Mesendoderm (in vitro differentiated cells): ENCODE data around the gene DRP2.
A peak's percentile ranks its signal among the peaks of the same experiment; 100 is the strongest.

Experiments
- DNase-seq: peaks from one replicate; pipeline ENCODE4 v3.0.0; 2013
- H2AK5ac ChIP-seq: 2 replicates; pipeline ENCODE4 v1.6.1; 2013; ENCODE audit warnings: low read length, inconsistent platforms
- H2BK120ac ChIP-seq: 2 replicates; pipeline ENCODE4 v1.6.1; 2013; ENCODE audit warnings: low read depth, mild to moderate bottlenecking, low read length, moderate library complexity, mixed read lengths
- H2BK15ac ChIP-seq: replicated peaks from 2 replicates; pipeline ENCODE4 v1.6.1; 2013; ENCODE audit warnings: low read depth, mild to moderate bottlenecking, moderate library complexity
- H2BK5ac ChIP-seq: 2 replicates; pipeline ENCODE4 v1.6.1; 2013; ENCODE audit warnings: low read length, inconsistent platforms
- H3K18ac ChIP-seq: 2 replicates; pipeline ENCODE4 v1.6.1; 2013; ENCODE audit warnings: mild to moderate bottlenecking, low read length, mixed read lengths
- H3K23ac ChIP-seq: one replicate; pipeline ENCODE4 v1.6.1; 2013; ENCODE audit warnings: low read length
- H3K27ac ChIP-seq: 2 replicates; pipeline ENCODE4 v1.5.1; 2013; ENCODE audit warnings: low read depth, mild to moderate bottlenecking, inconsistent platforms, low read length, moderate library complexity
- H3K27me3 ChIP-seq: 2 replicates; pipeline ENCODE4 v1.6.1; 2013; ENCODE audit warnings: low read length, control low read depth, mild to moderate bottlenecking, inconsistent platforms; ENCODE audit not compliant: insufficient read depth, poor library complexity
- H3K36me3 ChIP-seq: 2 replicates; pipeline ENCODE4 v1.6.1; 2013; ENCODE audit warnings: low read length, inconsistent platforms; ENCODE audit not compliant: control insufficient read depth, insufficient read depth
- H3K4ac ChIP-seq: one replicate; pipeline ENCODE4 v1.6.1; 2013; ENCODE audit warnings: low read depth, mild to moderate bottlenecking, low read length, moderate library complexity
- H3K4me1 ChIP-seq: 2 replicates; pipeline ENCODE4 v1.6.1; 2013; ENCODE audit warnings: low read depth, low read length, inconsistent platforms; ENCODE audit not compliant: control insufficient read depth
- H3K4me2 ChIP-seq: 2 replicates; pipeline ENCODE4 v1.6.1; 2013; ENCODE audit warnings: low read length
- H3K4me3 ChIP-seq: 2 replicates; pipeline ENCODE4 v1.5.1; 2013; ENCODE audit warnings: mild to moderate bottlenecking, low read length
- H3K56ac ChIP-seq: one replicate; pipeline ENCODE4 v1.6.1; 2013; ENCODE audit warnings: low read length
- H3K79me1 ChIP-seq: 2 replicates; pipeline ENCODE4 v1.6.1; 2013; ENCODE audit warnings: low read length, inconsistent platforms
- H3K79me2 ChIP-seq: 2 replicates; pipeline ENCODE4 v1.6.1; 2013; ENCODE audit warnings: mild to moderate bottlenecking, low read length; ENCODE audit not compliant: control insufficient read depth, insufficient read depth
- H3K9ac ChIP-seq: 2 replicates; pipeline ENCODE4 v1.6.1; 2013; ENCODE audit warnings: low read length, inconsistent platforms
- H4K5ac ChIP-seq: one replicate; pipeline ENCODE4 v1.6.1; 2013; ENCODE audit warnings: low read length
- H4K8ac ChIP-seq: one replicate; pipeline ENCODE4 v1.6.1; 2013; ENCODE audit warnings: low read depth, mild to moderate bottlenecking, control low read depth, low read length, moderate library complexity
- WGBS: extraction: QIAGEN DNeasy Blood & Tissue Kit; methylation state at CpG from one replicate; pipeline ENCODE4 v1.1.7; 2013; ENCODE audit warnings: low lambda C conversion rate, missing lambda C conversion rate; ENCODE audit not compliant: insufficient coverage; ENCODE audit errors: extremely low coverage; 5-methylcytosine and 5-hydroxymethylcytosine counted together

DRP2 gene

DNA sequence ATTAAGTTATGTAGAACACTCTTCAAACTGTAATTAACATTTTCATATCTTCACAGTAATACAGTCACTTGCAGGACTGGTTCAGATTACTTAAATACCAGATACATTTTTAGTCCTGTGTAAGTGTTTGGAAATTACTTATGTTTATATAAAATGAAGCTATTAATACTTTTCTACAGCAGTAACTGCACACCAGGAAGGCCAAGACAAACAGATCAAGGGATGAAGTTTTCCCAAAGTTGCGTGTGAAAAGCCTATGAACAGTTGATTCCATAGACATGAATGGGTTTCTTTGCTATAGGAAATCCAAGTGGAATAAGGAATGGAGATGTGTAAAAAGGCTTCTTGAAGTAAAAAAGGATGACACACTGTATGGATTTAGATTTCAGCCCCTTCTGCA lies 28.9 kb upstream of the DRP2 start:
- no peak overlapping the region for H3K56ac ChIP-seq

GRCh38 chrX:101191217-101191750 lies 28.3 kb upstream of the DRP2 start:
- Histone ChIP-seq H4K8ac (no peak overlapping the region), H3K4ac (no peak overlapping the region), H3K4me1 (no peaks in the 10 kb centered on the region), H3K4me2 (peak overlapping the region; percentile 36), H3K18ac (no peak overlapping the region), H3K9ac (peak overlapping the region; percentile 49), H2BK15ac (no peak overlapping the region), H3K79me1 (no peaks in the 10 kb centered on the region), H3K27ac (no peak overlapping the region), H3K4me3 (no peak overlapping the region), H3K56ac (peak overlapping the region; percentile 84), H3K79me2 (no peaks in the 10 kb centered on the region), H3K36me3 (no peaks in the 10 kb centered on the region), H2BK120ac (no peak overlapping the region), H2AK5ac (no peak overlapping the region), H2BK5ac (no peak overlapping the region), H3K23ac (no peak overlapping the region), H4K5ac (no peak overlapping the region), H3K27me3 (no peaks in the 10 kb centered on the region)
- no CpG with 5 or more reads among the region's 50 CpGs for WGBS
- peak; percentile 74 for DNase-seq

More for the DNA sequence above, 28.9 kb upstream of the DRP2 start:
- WGBS = no CpG with 5 or more reads among the region's 1 CpG
- Histone ChIP-seq H2BK5ac (no peak overlapping the region), H3K79me2 (no peaks in the 10 kb centered on the region), H3K4ac (no peak overlapping the region), H2AK5ac (no peak overlapping the region), H3K9ac (no peak overlapping the region), H3K27me3 (no peaks in the 10 kb centered on the region), H4K8ac (no peak overlapping the region), H3K4me3 (no peak overlapping the region), H3K4me1 (no peaks in the 10 kb centered on the region), H3K79me1 (no peaks in the 10 kb centered on the region), H3K4me2 (no peak overlapping the region), H3K27ac (no peak overlapping the region), H3K23ac (no peak overlapping the region), H3K18ac (no peak overlapping the region), H4K5ac (no peak overlapping the region), H3K36me3 (no peaks in the 10 kb centered on the region), H2BK15ac (no peak overlapping the region), H2BK120ac (no peak overlapping the region)
- DNase-seq = no peak

DNA sequence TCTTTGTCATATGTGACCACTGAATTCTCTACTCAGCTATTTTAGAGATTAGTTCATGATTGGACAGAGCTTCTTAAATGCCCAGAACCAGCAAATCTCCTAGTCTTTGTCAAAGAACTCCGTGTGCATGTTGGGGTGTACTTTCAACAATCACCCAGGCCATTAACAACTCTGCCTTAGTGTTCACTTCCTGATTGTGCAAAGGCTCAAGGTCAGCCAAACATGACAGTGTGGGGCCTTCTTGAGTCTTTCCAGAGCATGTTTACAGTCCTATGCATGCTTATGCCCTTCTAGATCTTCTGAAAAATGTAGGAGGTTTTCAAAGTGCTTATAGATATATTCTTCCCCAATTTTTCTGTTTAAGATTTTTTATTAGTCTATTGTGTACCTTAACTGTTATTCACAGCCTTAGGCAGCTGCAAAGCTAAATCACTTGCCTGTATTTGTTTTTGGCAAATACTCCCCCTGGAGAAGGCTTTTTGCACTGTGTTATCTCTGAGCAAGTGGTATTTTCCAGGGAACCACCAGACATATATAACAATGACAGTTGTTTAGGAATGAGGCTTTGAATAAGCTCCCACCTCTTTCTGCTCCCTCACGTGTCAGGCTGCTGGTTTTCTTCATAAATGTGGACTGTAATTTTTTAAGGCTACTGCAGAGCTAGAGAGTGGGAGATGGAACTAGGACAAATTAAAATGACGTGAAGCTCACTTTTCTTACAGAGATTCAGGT lies 24.0 kb upstream of the DRP2 start:
- H3K18ac ChIP-seq = no peak overlapping the region
- no peak overlapping the region for H2BK120ac ChIP-seq
- no peak for DNase-seq
- H3K79me2 ChIP-seq = no peaks in the 10 kb centered on the region
- no peak overlapping the region for H2BK5ac ChIP-seq
- H2AK5ac ChIP-seq = no peak overlapping the region
- H4K5ac ChIP-seq = no peak overlapping the region
- no peak overlapping the region for H3K4me3 ChIP-seq
- H3K4me2 ChIP-seq = no peak overlapping the region
- H3K9ac ChIP-seq = no peak overlapping the region
- no peaks in the 10 kb centered on the region for H3K4me1 ChIP-seq
- no CpG with 5 or more reads among the region's 3 CpGs for WGBS
- no peak overlapping the region for H4K8ac ChIP-seq
- H3K27me3 ChIP-seq = no peaks in the 10 kb centered on the region
- H3K27ac ChIP-seq = no peak overlapping the region
- no peak overlapping the region for H3K4ac ChIP-seq
- H2BK15ac ChIP-seq = no peak overlapping the region
- no peaks in the 10 kb centered on the region for H3K36me3 ChIP-seq
- no peak overlapping the region for H3K23ac ChIP-seq
- no peaks in the 10 kb centered on the region for H3K79me1 ChIP-seq
- no peak overlapping the region for H3K56ac ChIP-seq

- Histone ChIP-seq H3K79me2 (no peaks in the 10 kb centered on the region), H3K36me3 (no peaks in the 10 kb centered on the region), H3K23ac (no peak overlapping the region), H4K5ac (no peak overlapping the region), H3K56ac (no peak overlapping the region), H2BK15ac (no peak overlapping the region), H3K18ac (no peak overlapping the region), H3K9ac (no peak overlapping the region), H3K4me1 (no peaks in the 10 kb centered on the region), H3K4me3 (no peak overlapping the region), H2BK120ac (no peak overlapping the region), H2AK5ac (no peak overlapping the region), H2BK5ac (no peak overlapping the region), H4K8ac (no peak overlapping the region), H3K27me3 (no peaks in the 10 kb centered on the region), H3K79me1 (no peaks in the 10 kb centered on the region), H3K4ac (no peak overlapping the region), H3K27ac (no peak overlapping the region), H3K4me2 (no peak overlapping the region)
- no peak for DNase-seq
- no CpG with 5 or more reads among the region's 2 CpGs for WGBS
Measured at GRCh38 chrX:101203761-101204351, 15.7 kb upstream of the DRP2 start.

GRCh38 chrX:101206471-101206870 lies 13.1 kb upstream of the DRP2 start:
- peak; percentile 42 for DNase-seq
- Histone ChIP-seq H3K36me3 (no peaks in the 10 kb centered on the region), H4K8ac (no peak overlapping the region), H3K79me1 (no peaks in the 10 kb centered on the region), H3K23ac (no peak overlapping the region), H2BK15ac (no peak overlapping the region), H3K27ac (no peak overlapping the region), H4K5ac (no peak overlapping the region), H3K9ac (no peak overlapping the region), H3K18ac (no peak overlapping the region), H3K79me2 (no peaks in the 10 kb centered on the region), H2BK5ac (no peak overlapping the region), H3K4me1 (no peaks in the 10 kb centered on the region), H3K56ac (no peak overlapping the region), H3K27me3 (no peaks in the 10 kb centered on the region), H2AK5ac (no peak overlapping the region), H3K4ac (no peak overlapping the region), H2BK120ac (no peak overlapping the region), H3K4me3 (no peak overlapping the region), H3K4me2 (no peak overlapping the region)
- WGBS = no CpG with 5 or more reads among the region's 3 CpGs
